Muscle layer of duodenum (tissue), 2 donors: ENCODE results near the gene GRID1.

Source experiments
- H3K27ac ChIP-seq: one replicate; pipeline ENCODE4 v1.7.0; 2013; ENCODE audit warnings: mild to moderate bottlenecking, low read length
- H3K27me3 ChIP-seq: one replicate; pipeline ENCODE4 v1.7.0; 2013; ENCODE audit warnings: low read depth, mild to moderate bottlenecking, control low read depth, low read length
- H3K36me3 ChIP-seq, 2 donors: one replicate each; pipeline ENCODE4 v1.7.0; 2013; ENCODE audit warnings: low read length in 2 of 2, control low read depth in 1 of 2, mild to moderate bottlenecking in 1 of 2; ENCODE audit not compliant: insufficient read depth in 2 of 2, control insufficient read depth in 1 of 2
- H3K4me1 ChIP-seq, 2 donors: one replicate each; pipeline ENCODE4 v1.7.0; 2013; ENCODE audit warnings: low read length in 2 of 2, mild to moderate bottlenecking in 2 of 2, control low read depth in 1 of 2, moderate library complexity in 1 of 2; ENCODE audit not compliant: insufficient read depth in 2 of 2, control insufficient read depth in 1 of 2
- H3K4me3 ChIP-seq, 2 donors: one replicate each; pipeline ENCODE4 v1.7.0; 2013; ENCODE audit warnings: low read length in 2 of 2, low read depth in 1 of 2, mild to moderate bottlenecking in 1 of 2
- H3K9me3 ChIP-seq, 2 donors: one replicate each; pipeline ENCODE4 v1.7.0; 2013; ENCODE audit warnings: low read length in 2 of 2, control low read depth in 1 of 2, mild to moderate bottlenecking in 1 of 2; ENCODE audit not compliant: control insufficient read depth in 1 of 2
- donor health status: healthy.

Gene GRID1

DNA sequence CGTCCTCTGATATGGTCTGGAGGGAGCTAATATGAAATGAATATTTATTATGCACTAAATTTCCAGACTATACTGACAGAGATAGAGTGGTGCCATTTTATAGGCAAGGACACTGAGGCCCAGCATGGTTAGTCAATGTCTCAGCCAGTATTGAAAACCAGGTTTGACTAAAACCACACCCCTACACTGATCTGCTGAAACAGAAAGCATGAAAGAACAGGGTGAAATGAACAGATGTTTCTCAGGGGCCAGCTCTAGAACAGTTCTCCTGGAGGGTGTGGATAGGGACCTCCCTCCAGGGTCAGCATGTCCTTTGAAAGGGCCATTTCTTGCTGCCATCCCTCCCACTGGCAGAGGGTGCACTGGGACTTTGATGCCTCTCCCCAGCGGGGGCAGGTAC lies 700.5 kb downstream of the GRID1 start:
- H3K4me1 ChIP-seq = no peaks in the 10 kb centered on the region
- no peak overlapping the region for H3K4me3 ChIP-seq
- no peaks in the 10 kb centered on the region for H3K36me3 ChIP-seq

DNA sequence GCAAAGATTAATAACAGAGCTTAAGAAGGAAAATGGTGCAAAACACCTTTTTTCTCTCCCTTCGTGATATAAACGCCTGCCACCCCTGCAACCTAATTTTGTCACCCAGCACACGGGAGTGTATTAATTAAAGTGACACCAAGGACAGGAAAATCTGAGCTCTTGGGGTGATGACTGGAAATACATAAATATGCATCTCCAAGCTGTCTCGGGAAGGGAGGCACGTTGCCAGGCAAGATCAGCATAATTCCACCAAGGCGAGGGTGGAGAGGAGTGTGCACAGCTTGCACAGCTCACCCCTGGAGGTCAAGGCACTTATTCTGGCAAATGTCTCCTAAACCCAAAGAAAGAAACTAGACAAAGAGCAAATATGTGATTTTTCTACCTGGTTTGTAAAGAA lies 700.9 kb downstream of the GRID1 start:
- Histone ChIP-seq H3K36me3 (no peaks in the 10 kb centered on the region), H3K4me1 (no peaks in the 10 kb centered on the region), H3K9me3 (no peaks in the 10 kb centered on the region), H3K27me3 (no peaks in the 10 kb centered on the region), H3K27ac (no peak overlapping the region), H3K4me3 (no peak overlapping the region)

More for the DNA sequence above, 700.5 kb downstream of the GRID1 start:
- no peaks in the 10 kb centered on the region for H3K9me3 ChIP-seq
- H3K27ac ChIP-seq = no peak overlapping the region
- no peaks in the 10 kb centered on the region for H3K27me3 ChIP-seq

DNA sequence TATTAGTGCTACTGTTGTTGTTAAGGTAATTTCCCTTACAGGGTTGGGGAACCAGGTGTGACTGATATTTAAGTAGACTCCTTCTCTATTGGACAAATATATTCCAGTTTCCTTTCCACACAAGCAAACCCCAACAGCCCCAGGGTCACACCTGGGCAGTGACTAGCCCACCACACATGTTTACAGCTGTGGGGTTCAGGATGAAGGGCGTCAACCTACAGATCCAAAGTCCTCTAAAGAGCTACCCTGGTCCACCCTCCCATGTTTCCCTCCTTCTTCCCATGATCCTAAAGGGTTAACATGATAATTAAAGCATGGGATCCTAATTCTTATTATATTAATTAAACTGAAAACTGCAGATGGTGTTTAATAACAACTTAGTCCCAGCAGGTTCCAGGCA lies 701.5 kb downstream of the GRID1 start:
- no peak overlapping the region for H3K27ac ChIP-seq

DNA sequence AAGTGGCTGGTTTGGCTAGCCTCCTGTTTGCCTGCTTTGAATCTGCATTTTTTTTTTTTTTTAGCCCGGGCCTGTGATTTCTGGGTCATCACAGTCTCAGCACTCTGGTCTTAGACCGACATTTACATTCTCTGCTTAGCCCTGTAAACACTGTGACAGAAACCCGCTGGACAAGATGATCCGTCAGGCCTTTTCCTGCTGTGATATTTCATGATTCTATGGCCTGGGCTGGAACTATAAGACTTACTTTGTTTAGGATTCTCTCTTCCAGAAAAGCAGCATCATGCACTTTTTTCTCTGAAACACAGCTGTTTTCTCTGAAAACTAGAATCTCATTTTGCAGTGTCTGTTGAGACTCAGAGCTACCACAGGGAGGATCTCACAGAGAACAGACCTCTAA lies 705.5 kb downstream of the GRID1 start:
- H3K36me3 ChIP-seq = no peaks in the 10 kb centered on the region
- H3K4me1 ChIP-seq = no peaks in the 10 kb centered on the region
- H3K9me3 ChIP-seq = no peaks in the 10 kb centered on the region
- H3K27me3 ChIP-seq = no peaks in the 10 kb centered on the region
- H3K27ac ChIP-seq = no peak overlapping the region
- no peak overlapping the region for H3K4me3 ChIP-seq

More for the DNA sequence above, 701.5 kb downstream of the GRID1 start:
- Histone ChIP-seq H3K27me3 (no peaks in the 10 kb centered on the region), H3K4me3 (no peak overlapping the region), H3K36me3 (no peaks in the 10 kb centered on the region), H3K9me3 (no peaks in the 10 kb centered on the region), H3K4me1 (no peaks in the 10 kb centered on the region)

DNA sequence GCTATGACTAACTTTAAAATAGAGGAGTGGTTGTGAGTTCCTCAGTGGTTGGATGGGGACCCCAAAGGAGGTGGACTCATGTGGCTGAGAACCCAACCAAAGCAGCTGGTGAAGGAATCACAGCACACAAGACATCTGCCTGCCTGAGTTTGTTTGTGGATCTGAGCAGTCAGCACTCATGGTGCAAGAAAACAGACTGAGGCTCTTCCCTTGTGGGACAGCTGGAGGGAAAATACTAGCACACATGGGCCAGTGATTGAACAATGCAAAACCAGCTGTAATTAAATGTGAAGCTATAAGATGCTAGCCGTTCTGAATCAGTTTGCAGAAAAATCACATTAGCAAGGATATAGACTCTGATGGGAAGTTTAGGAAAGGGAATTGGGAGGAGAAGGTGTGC lies 707.3 kb downstream of the GRID1 start:
- Histone ChIP-seq H3K9me3 (no peaks in the 10 kb centered on the region), H3K27me3 (no peaks in the 10 kb centered on the region), H3K36me3 (no peaks in the 10 kb centered on the region), H3K4me3 (no peak overlapping the region), H3K4me1 (no peaks in the 10 kb centered on the region), H3K27ac (no peak overlapping the region)

- no peak overlapping the region for H3K27ac ChIP-seq
- H3K4me3 ChIP-seq = no peak overlapping the region
- H3K36me3 ChIP-seq = no peaks in the 10 kb centered on the region
- no peaks in the 10 kb centered on the region for H3K9me3 ChIP-seq
- no peaks in the 10 kb centered on the region for H3K4me1 ChIP-seq
- H3K27me3 ChIP-seq = no peaks in the 10 kb centered on the region
Measured at GRCh38 chr10:85658518-85658917, 708.1 kb downstream of the GRID1 start.

DNA sequence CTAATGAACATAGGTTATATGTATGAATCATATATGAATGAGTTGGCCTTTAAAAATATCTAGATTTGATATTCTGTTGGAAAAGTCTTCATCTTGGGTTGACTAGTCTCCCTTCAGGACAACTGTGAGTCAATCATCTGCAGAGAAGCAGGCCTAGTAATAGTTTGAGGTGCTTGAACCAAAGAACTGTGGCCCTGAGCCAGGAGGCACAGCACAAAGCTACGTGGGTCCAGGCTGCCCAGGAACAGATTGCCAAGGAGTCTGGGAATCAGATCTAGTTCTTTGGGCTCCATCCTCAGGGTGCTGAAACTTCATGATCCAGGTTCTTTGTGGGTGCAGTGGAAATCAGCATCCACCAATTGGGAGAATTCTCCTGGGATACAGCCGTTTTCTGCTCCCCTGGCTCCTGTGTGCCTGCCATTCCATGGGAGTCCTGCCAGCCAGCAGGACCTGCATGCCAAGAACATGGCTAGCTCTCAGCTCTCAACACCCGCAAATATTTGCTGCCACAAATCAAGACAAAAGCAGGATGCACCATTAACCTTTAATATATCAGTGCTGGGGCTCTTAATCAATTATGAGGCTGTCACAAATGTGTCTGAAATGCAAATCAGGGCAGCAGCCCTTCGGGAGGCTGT lies 709.0 kb downstream of the GRID1 start:
- H3K27me3 ChIP-seq = no peaks in the 10 kb centered on the region

DNA sequence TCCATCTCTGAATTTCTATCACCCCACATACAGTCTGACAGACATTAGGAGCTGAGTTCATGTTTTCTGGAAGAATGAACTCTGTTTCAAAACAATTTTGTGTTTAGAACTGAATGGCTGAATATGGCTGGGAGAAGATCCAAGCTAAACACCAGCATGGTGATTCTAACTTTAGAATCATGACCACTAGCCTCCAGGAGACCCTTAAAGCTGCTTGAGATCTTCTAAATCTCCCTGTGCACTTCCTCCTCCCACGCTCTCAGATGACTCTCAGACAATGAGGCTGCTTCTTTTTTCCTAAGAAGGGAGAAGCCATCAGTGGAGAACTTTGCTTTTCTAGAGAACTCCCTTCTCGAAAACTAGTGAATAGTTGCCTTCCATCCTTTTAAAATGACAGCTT lies 711.2 kb downstream of the GRID1 start:
- Histone ChIP-seq H3K27ac (no peak overlapping the region), H3K4me3 (no peak overlapping the region), H3K36me3 (no peaks in the 10 kb centered on the region), H3K4me1 (no peaks in the 10 kb centered on the region), H3K27me3 (no peaks in the 10 kb centered on the region), H3K9me3 (no peaks in the 10 kb centered on the region)

More for the DNA sequence above, 709.0 kb downstream of the GRID1 start:
- Histone ChIP-seq H3K27ac (no peak overlapping the region), H3K4me1 (no peaks in the 10 kb centered on the region), H3K4me3 (no peak overlapping the region), H3K36me3 (no peaks in the 10 kb centered on the region), H3K9me3 (no peaks in the 10 kb centered on the region)

GRCh38 chr10:85651497-85651882 lies 715.1 kb downstream of the GRID1 start:
- Histone ChIP-seq H3K9me3 (no peaks in the 10 kb centered on the region), H3K27ac (no peak overlapping the region), H3K4me1 (peaks cover 0 to 5% of the 10 kb centered on the region in 2 donors), H3K4me3 (no peak overlapping the region), H3K27me3 (no peaks in the 10 kb centered on the region), H3K36me3 (no peaks in the 10 kb centered on the region)

GRCh38 chr10:85650791-85651496 lies 715.7 kb downstream of the GRID1 start:
- peaks cover 0 to 5% of the 10 kb centered on the region in 2 donors for H3K4me1 ChIP-seq

GRCh38 chr10:85649461-85649860 lies 717.1 kb downstream of the GRID1 start:
- no peaks in the 10 kb centered on the region for H3K36me3 ChIP-seq
- H3K27ac ChIP-seq = no peak overlapping the region
- H3K9me3 ChIP-seq = no peaks in the 10 kb centered on the region
- no peaks in the 10 kb centered on the region for H3K27me3 ChIP-seq
- peaks cover 0 to 5% of the 10 kb centered on the region in 2 donors for H3K4me1 ChIP-seq
- no peak overlapping the region for H3K4me3 ChIP-seq

More at GRCh38 chr10:85650791-85651496, 715.7 kb downstream of the GRID1 start:
- H3K27me3 ChIP-seq = no peaks in the 10 kb centered on the region
- H3K4me3 ChIP-seq = no peak overlapping the region
- no peak overlapping the region for H3K27ac ChIP-seq
- no peaks in the 10 kb centered on the region for H3K36me3 ChIP-seq
- H3K9me3 ChIP-seq = no peaks in the 10 kb centered on the region
